ENCODE data around the gene WAC. TPM values are rescaled to one million over a fixed set of nuclear protein-coding genes. Genes with fewer than 3 reads are reported as not detected.

The WAC gene
- total and polyA plus RNA-seq, 2 of the 13 experiments (the other 11 are each of a cell fraction or from before 2014, with no cell fraction given) = 69.1 to 96.2 TPM

DNA sequence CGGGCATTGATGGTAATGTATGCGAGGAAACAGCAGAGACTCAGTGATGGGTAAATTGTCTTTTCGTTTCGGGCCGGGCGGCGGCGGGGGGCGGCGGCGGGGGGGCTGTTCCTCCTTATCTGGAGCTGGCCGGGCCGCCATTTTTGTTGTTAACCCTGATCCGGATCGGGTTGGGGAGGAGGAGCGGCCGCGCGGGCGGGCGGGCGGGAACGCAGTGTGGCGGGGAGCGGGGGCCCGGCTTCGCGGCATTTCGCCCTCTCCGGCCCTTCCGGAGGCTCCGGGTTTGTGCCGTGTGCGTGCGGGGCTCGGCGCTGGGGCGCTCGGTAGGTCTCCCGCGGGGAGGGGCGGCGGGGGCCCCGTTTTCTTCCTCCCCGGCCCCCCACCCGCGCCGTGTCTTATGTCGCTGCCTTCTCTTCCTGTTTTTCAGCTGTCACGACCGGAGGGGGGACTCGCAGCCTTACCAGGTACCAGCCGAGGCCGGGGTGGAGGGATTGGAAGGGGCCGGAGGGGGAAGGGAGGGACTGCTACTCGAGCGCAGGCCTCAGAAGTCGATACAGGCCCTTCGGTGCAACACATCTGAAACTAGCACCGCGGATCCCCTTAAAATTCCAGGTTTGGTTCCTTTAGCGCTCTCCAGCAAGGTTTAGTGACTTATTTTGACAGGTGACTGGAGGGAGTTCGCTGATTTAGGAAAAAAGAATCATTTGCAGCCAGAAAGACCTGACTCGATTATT lies 820 bp downstream of the WAC start (continued):
- TF ChIP-seq ZNF10 (CRISPR knock-in tag; IDR thresholded peaks at IDR 0.05; ENCODE audit: borderline replicate concordance, low read depth) (no peak), ZNF670 (CRISPR knock-in tag; IDR thresholded peaks at IDR 0.05; ENCODE audit: borderline replicate concordance) (0 out of 2 replicates have a peak, but pooled peaks have one; percentile 32), IKZF1 (IDR thresholded peaks at IDR 0.05) (no peak), ZNF263 (CRISPR knock-in tag; IDR thresholded peaks at IDR 0.05) (no peak), EP300 (IDR thresholded peaks at IDR 0.05; ENCODE audit: low read depth in 2 of 2, low read length in 2 of 2) (no peak), EP300 (CRISPR knock-in tag; IDR thresholded peaks at IDR 0.05; ENCODE audit: borderline replicate concordance) (no peak; the same call in 1 of the 2 replicates), KLF9 (CRISPR knock-in tag; IDR thresholded peaks at IDR 0.05; ENCODE audit: low read depth) (no peak), KLF15 (CRISPR knock-in tag; IDR thresholded peaks at IDR 0.05; ENCODE audit: borderline replicate concordance) (no peak), ZNF253 (CRISPR knock-in tag; IDR thresholded peaks at IDR 0.05; ENCODE audit: borderline replicate concordance) (0 out of 2 replicates have a peak, but pooled peaks have one; percentile 47), ZZZ3 (CRISPR knock-in tag; IDR thresholded peaks at IDR 0.05; ENCODE audit: borderline replicate concordance) (no peak), SSRP1 (CRISPR knock-in tag; IDR thresholded peaks at IDR 0.05) (no peak), CHD2 (IDR thresholded peaks at IDR 0.05; ENCODE audit: low read depth, low read length) (no peak), PHF8 (CRISPR knock-in tag; IDR thresholded peaks at IDR 0.05) (peak; percentile 85), KLF6 (CRISPR knock-in tag; IDR thresholded peaks at IDR 0.05) (0 out of 2 replicates have a peak, but pooled peaks have one; percentile 48), MYNN (CRISPR knock-in tag; IDR thresholded peaks at IDR 0.05; ENCODE audit: low read depth) (no peak), ZKSCAN5 (CRISPR knock-in tag; IDR thresholded peaks at IDR 0.05) (no peak), DMAP1 (CRISPR knock-in tag; IDR thresholded peaks at IDR 0.05) (no peak), ZFP82 (CRISPR knock-in tag; IDR thresholded peaks at IDR 0.05; ENCODE audit: borderline replicate concordance) (no peak), ZNF766 (CRISPR knock-in tag; IDR thresholded peaks at IDR 0.05; ENCODE audit: borderline replicate concordance) (no peak), NFE2L2 (IDR thresholded peaks at IDR 0.05; ENCODE audit: low read length) (no peak)
- TF ChIP-seq, protein P1, sequence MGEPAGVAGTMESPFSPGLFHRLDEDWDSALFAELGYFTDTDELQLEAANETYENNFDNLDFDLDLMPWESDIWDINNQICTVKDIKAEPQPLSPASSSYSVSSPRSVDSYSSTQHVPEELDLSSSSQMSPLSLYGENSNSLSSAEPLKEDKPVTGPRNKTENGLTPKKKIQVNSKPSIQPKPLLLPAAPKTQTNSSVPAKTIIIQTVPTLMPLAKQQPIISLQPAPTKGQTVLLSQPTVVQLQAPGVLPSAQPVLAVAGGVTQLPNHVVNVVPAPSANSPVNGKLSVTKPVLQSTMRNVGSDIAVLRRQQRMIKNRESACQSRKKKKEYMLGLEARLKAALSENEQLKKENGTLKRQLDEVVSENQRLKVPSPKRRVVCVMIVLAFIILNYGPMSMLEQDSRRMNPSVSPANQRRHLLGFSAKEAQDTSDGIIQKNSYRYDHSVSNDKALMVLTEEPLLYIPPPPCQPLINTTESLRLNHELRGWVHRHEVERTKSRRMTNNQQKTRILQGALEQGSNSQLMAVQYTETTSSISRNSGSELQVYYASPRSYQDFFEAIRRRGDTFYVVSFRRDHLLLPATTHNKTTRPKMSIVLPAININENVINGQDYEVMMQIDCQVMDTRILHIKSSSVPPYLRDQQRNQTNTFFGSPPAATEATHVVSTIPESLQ (CRISPR knock-in tag; conservative IDR thresholded peaks at IDR 0.05) = no peak
- TF ChIP-seq, protein P2, sequence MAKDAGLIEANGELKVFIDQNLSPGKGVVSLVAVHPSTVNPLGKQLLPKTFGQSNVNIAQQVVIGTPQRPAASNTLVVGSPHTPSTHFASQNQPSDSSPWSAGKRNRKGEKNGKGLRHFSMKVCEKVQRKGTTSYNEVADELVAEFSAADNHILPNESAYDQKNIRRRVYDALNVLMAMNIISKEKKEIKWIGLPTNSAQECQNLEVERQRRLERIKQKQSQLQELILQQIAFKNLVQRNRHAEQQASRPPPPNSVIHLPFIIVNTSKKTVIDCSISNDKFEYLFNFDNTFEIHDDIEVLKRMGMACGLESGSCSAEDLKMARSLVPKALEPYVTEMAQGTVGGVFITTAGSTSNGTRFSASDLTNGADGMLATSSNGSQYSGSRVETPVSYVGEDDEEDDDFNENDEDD (CRISPR knock-in tag; IDR thresholded peaks at IDR 0.05; ENCODE audit: borderline replicate concordance) = no peak
- TF ChIP-seq, protein P3, sequence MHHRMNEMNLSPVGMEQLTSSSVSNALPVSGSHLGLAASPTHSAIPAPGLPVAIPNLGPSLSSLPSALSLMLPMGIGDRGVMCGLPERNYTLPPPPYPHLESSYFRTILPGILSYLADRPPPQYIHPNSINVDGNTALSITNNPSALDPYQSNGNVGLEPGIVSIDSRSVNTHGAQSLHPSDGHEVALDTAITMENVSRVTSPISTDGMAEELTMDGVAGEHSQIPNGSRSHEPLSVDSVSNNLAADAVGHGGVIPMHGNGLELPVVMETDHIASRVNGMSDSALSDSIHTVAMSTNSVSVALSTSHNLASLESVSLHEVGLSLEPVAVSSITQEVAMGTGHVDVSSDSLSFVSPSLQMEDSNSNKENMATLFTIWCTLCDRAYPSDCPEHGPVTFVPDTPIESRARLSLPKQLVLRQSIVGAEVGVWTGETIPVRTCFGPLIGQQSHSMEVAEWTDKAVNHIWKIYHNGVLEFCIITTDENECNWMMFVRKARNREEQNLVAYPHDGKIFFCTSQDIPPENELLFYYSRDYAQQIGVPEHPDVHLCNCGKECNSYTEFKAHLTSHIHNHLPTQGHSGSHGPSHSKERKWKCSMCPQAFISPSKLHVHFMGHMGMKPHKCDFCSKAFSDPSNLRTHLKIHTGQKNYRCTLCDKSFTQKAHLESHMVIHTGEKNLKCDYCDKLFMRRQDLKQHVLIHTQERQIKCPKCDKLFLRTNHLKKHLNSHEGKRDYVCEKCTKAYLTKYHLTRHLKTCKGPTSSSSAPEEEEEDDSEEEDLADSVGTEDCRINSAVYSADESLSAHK (CRISPR knock-in tag; IDR thresholded peaks at IDR 0.05; ENCODE audit: borderline replicate concordance) = no peak
